Thyroid gland (tissue), 4 donors: Measurements from ENCODE around the gene TMEM191C.
"Not testable (repeated sequence)": the region's sequence is repeated elsewhere in the genome, so short reads cannot be mapped to it uniquely, and the experiment has no call there.

Experiments used
- POLR2A ChIP-seq, 2 donors: fragments of 450-650 bp; IDR thresholded peaks; one replicate each; pipeline ENCODE4 v1.6.1; 2017; ENCODE audit warnings: antibody characterized with exemption in 2 of 2, mild to moderate bottlenecking in 2 of 2, moderate library complexity in 1 of 2
- TF ChIP-seq, protein P1 (sequence below), 6 experiments: fragments of 200-600 bp in 3 of 6; fragments of 450-650 bp in 3 of 6; sonication (generic) in 3 of 6; IDR thresholded peaks; one replicate each; pipeline ENCODE4 v1.5.1; 2016 to 2019; ENCODE audit warnings: antibody characterized with exemption in 6 of 6, mild to moderate bottlenecking in 2 of 6, inconsistent platforms in 1 of 6, moderate library complexity in 1 of 6

DNA sequence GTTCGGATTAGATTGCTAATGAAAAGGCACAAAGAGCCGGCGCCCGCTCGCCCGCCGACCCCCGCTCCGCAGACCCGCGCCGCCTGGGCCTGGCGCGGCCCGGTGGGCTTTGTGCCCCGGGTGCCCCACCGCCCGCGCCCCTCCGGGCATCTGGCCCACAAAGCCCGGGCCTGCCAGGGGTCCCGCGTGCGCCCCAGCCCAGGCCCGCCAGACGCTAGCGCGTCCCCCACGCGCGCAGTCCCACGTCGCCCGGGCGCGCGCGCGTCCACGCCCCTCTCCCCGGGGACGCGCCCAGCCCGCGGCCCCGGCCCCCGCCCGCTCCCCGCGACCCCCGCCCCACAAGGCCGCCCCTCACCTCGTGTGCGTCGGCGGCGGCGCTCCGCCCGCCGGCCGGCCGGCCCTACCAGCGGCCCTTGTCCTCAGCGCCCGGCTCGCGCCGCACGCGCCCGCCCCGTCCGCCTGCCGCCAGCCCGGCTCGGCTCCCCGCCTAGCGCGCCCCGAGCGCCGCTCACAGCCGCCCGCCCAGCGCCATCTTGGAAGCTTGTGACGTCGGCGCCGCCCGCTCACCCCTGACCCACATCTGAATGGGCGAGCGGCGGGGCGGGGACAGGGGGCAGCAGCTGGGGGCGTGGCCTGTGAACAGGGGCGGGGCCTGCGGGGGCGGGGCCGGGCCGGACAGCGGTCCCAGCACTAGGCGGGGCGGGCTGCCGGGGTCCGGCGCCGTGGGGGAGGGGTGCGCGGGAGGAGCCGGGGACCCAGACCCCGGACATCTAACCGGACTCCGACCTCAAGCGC, 50.0 kb downstream of the TMEM191C start:
- TF ChIP-seq, protein P1, sequence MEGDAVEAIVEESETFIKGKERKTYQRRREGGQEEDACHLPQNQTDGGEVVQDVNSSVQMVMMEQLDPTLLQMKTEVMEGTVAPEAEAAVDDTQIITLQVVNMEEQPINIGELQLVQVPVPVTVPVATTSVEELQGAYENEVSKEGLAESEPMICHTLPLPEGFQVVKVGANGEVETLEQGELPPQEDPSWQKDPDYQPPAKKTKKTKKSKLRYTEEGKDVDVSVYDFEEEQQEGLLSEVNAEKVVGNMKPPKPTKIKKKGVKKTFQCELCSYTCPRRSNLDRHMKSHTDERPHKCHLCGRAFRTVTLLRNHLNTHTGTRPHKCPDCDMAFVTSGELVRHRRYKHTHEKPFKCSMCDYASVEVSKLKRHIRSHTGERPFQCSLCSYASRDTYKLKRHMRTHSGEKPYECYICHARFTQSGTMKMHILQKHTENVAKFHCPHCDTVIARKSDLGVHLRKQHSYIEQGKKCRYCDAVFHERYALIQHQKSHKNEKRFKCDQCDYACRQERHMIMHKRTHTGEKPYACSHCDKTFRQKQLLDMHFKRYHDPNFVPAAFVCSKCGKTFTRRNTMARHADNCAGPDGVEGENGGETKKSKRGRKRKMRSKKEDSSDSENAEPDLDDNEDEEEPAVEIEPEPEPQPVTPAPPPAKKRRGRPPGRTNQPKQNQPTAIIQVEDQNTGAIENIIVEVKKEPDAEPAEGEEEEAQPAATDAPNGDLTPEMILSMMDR (IDR thresholded peaks at IDR 0.05), result not testable (repeated sequence)
- peak in 1 of 2 donors; percentile 22 for TF ChIP-seq POLR2A (IDR thresholded peaks at IDR 0.05)
